NT2/D1 (cell line): ENCODE data around the gene TTLL5.

Experiments used
- SUZ12 ChIP-seq: IDR thresholded peaks from 2 replicates; pipeline ENCODE4 v1.6.1; 2011; ENCODE audit not compliant: insufficient read length, insufficient read depth; ENCODE audit errors: extremely low read depth
- YY1 ChIP-seq: IDR thresholded peaks from 2 replicates; pipeline ENCODE4 v1.6.1; 2011; ENCODE audit not compliant: insufficient read length, insufficient read depth
- ZNF274 ChIP-seq: IDR thresholded peaks from 2 replicates; pipeline ENCODE4 v1.6.1; 2011; ENCODE audit warnings: mild to moderate bottlenecking, low read depth, low read length

DNA sequence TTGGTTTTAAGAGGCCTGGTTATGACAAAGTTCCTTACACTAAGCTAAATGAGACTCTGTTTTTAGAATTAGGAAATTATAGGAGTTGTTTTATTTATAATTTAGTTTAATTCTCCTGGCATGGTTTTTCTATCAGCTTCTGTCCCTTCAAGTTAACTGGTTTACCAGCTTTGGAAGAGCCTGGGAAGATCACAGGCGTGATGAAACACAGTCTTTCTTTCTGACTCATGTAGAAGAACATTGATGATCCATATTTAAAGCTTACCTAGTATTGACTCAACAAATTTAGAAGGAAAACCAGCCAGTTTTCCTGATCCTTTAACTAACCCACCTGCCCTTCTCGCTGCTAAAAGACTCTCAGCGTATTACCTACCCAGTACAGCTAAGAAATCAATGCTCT lies 165.6 kb downstream of the TTLL5 start:
- TF ChIP-seq ZNF274 = no peak
- TF ChIP-seq YY1 = no peak
- no peak for TF ChIP-seq SUZ12
